Neural cell (in vitro differentiated cells): ENCODE data around the gene PVALEF. TPM values are rescaled to one million over a fixed set of nuclear protein-coding genes. Genes with fewer than 3 reads are reported as not detected.

Source experiments
- H2AFZ ChIP-seq: fragments of 200-600, 300-800 bp; sonication (generic), shearing (Covaris generic); 2 replicates; pipeline ENCODE4 v1.6.0; 2014; ENCODE audit warnings: low read depth, mild to moderate bottlenecking, antibody characterized with exemption, low read length, moderate library complexity
- H3F3A ChIP-seq: fragments of 200-600 bp; shearing (Covaris generic); 2 replicates; pipeline ENCODE4 v1.6.1; 2016; ENCODE audit warnings: mild to moderate bottlenecking, moderate library complexity, mixed read lengths, antibody characterized with exemption, low read length; ENCODE audit not compliant: insufficient read depth, poor library complexity, severe bottlenecking
- H3K27ac ChIP-seq: fragments of 200-600, 300-800 bp; sonication (generic), shearing (Covaris generic); 2 replicates; pipeline ENCODE4 v1.5.1; 2014; ENCODE audit warnings: mild to moderate bottlenecking, low read length, moderate library complexity
- H3K27me3 ChIP-seq: fragments of 300-800, 200-600 bp; sonication (generic), shearing (Covaris generic); 2 replicates; pipeline ENCODE4 v1.6.0; 2014; ENCODE audit warnings: mild to moderate bottlenecking, low read depth, low read length, moderate library complexity; ENCODE audit not compliant: insufficient read depth
- H3K36me3 ChIP-seq: fragments of 300-800, 200-600 bp; sonication (generic), shearing (Covaris generic); 2 replicates; pipeline ENCODE4 v1.5.1; 2014; ENCODE audit warnings: mild to moderate bottlenecking, antibody characterized with exemption, low read length, moderate library complexity; ENCODE audit not compliant: insufficient read depth
- H3K4me2 ChIP-seq: fragments of 300-800, 200-600 bp; sonication (generic), shearing (Covaris generic); 2 replicates; pipeline ENCODE4 v1.6.0; 2014; ENCODE audit warnings: mild to moderate bottlenecking, low read length
- H3K4me3 ChIP-seq: fragments of 300-800, 200-600 bp; sonication (generic), shearing (Covaris generic); 2 replicates; pipeline ENCODE4 v1.5.1; 2014; ENCODE audit warnings: mild to moderate bottlenecking, low read length, moderate library complexity
- H3K79me2 ChIP-seq: fragments of 200-600 bp; shearing (Covaris generic); replicated peaks from 2 replicates; pipeline ENCODE4 v1.6.0; 2014; ENCODE audit warnings: mild to moderate bottlenecking, low read length, moderate library complexity; ENCODE audit not compliant: insufficient read depth
- H3K9ac ChIP-seq: fragments of 300-800, 200-600 bp; sonication (generic), shearing (Covaris generic); 2 replicates; pipeline ENCODE4 v1.6.1; 2016; ENCODE audit warnings: mild to moderate bottlenecking, low read length, mixed read lengths
- H3K9me2 ChIP-seq: fragments of 200-600 bp; shearing (Covaris generic); 2 replicates; pipeline ENCODE4 v1.6.1; 2016; ENCODE audit warnings: mild to moderate bottlenecking, low read length, mixed read lengths; ENCODE audit not compliant: insufficient read depth
- H3K9me3 ChIP-seq: fragments of 200-600, 300-800 bp; sonication (generic), shearing (Covaris generic); 2 replicates; pipeline ENCODE4 v1.6.1; 2016; ENCODE audit warnings: mild to moderate bottlenecking, mixed run types, low read length, moderate library complexity, mixed read lengths
- H4K20me1 ChIP-seq: fragments of 200-600 bp; shearing (Covaris generic); 2 replicates; pipeline ENCODE4 v1.6.1; 2016; ENCODE audit warnings: mild to moderate bottlenecking, mixed run types; ENCODE audit not compliant: insufficient read depth
- EP300 ChIP-seq: fragments of 450-650 bp; conservative IDR thresholded peaks from 2 replicates; pipeline ENCODE4 v1.6.1; 2014; ENCODE audit warnings: antibody characterized with exemption, mild to moderate bottlenecking, moderate library complexity; ENCODE audit not compliant: poor library complexity, severe bottlenecking
- EZH2 ChIP-seq: fragments of 200-600, 300-800 bp; shearing (Covaris generic), sonication (generic); IDR thresholded peaks from 2 replicates; pipeline ENCODE4 v1.6.1; 2014; ENCODE audit warnings: antibody characterized with exemption, low read length, borderline replicate concordance, mild to moderate bottlenecking; ENCODE audit not compliant: insufficient read depth, poor library complexity, severe bottlenecking
- MXI1 ChIP-seq: fragments of 450-650 bp; conservative IDR thresholded peaks from 2 replicates; pipeline ENCODE4 v1.6.1; 2014; ENCODE audit warnings: antibody characterized with exemption, mild to moderate bottlenecking; ENCODE audit not compliant: poor library complexity, severe bottlenecking
- POLR2AphosphoS5 ChIP-seq: IDR thresholded peaks from 2 replicates; pipeline ENCODE4 v1.6.1; 2012
- RAD21 ChIP-seq: fragments of 450-650 bp; conservative IDR thresholded peaks from 2 replicates; pipeline ENCODE4 v1.6.1; 2014; ENCODE audit warnings: antibody characterized with exemption, mild to moderate bottlenecking, moderate library complexity
- REST ChIP-seq: IDR thresholded peaks from 2 replicates; pipeline ENCODE4 v1.6.1; 2012; ENCODE audit warnings: borderline replicate concordance
- SMC3 ChIP-seq: fragments of 450-650 bp; conservative IDR thresholded peaks from 2 replicates; pipeline ENCODE4 v1.6.1; 2014; ENCODE audit warnings: antibody characterized with exemption, mild to moderate bottlenecking, moderate library complexity; ENCODE audit not compliant: poor library complexity
- TAF1 ChIP-seq: IDR thresholded peaks from 2 replicates; pipeline ENCODE4 v1.6.1; 2012; ENCODE audit warnings: low read depth
- polyA plus RNA-seq: library from polyadenylated mRNA; depleted of rRNA; stranded (reverse); fragments of >200 nt; gene quantifications from 2 replicates; pipeline ENCODE4 v1.2.3, GENCODE V29; 2014
- TF ChIP-seq, protein P1 (sequence below): fragments of 450-650 bp; IDR thresholded peaks from 2 replicates; pipeline ENCODE4 v1.5.1; 2014; ENCODE audit warnings: antibody characterized with exemption, mild to moderate bottlenecking, moderate library complexity; ENCODE audit not compliant: poor library complexity, severe bottlenecking

PVALEF gene
- polyA plus RNA-seq, 1 donor from 2014 or later, result not detected

DNA sequence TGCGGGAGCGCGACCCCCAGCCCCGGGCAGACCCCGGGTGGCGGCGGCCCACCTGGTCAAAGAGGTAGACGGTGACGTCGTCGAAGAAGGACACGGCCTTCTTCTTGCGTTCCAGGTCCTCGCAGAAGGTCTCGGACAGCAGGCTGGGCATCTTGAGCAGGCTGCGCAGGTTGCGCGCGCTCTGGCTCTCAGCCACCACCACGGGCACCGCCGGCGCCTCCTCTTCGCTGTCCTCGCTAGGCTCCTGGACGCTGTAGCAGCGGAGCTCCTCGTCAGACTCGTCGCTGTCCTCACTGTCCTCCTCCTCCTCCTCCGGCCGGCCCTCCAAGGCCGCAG, 45.2 kb upstream of the PVALEF start:
- no peak overlapping the region for H3K9ac ChIP-seq
- H3K9me3 ChIP-seq, result no peaks in the 10 kb centered on the region
- no peak overlapping the region for H3K27ac ChIP-seq
- H3K27me3 ChIP-seq, result no peaks in the 10 kb centered on the region
- H3K4me2 ChIP-seq, result no peak overlapping the region
- H2AFZ ChIP-seq, result no peak overlapping the region
- no peaks in the 10 kb centered on the region for H3K9me2 ChIP-seq
- no peaks in the 10 kb centered on the region for H4K20me1 ChIP-seq
- no peak overlapping the region for H3K4me3 ChIP-seq
- no peaks in the 10 kb centered on the region for H3F3A ChIP-seq
- H3K79me2 ChIP-seq, result no peaks in the 10 kb centered on the region
- TF ChIP-seq POLR2AphosphoS5, result no peak
- no peak for TF ChIP-seq SMC3
- no peak for TF ChIP-seq EZH2
- TF ChIP-seq EP300, result no peak
- no peak for TF ChIP-seq TAF1
- no peak for TF ChIP-seq REST
- TF ChIP-seq, protein P1, sequence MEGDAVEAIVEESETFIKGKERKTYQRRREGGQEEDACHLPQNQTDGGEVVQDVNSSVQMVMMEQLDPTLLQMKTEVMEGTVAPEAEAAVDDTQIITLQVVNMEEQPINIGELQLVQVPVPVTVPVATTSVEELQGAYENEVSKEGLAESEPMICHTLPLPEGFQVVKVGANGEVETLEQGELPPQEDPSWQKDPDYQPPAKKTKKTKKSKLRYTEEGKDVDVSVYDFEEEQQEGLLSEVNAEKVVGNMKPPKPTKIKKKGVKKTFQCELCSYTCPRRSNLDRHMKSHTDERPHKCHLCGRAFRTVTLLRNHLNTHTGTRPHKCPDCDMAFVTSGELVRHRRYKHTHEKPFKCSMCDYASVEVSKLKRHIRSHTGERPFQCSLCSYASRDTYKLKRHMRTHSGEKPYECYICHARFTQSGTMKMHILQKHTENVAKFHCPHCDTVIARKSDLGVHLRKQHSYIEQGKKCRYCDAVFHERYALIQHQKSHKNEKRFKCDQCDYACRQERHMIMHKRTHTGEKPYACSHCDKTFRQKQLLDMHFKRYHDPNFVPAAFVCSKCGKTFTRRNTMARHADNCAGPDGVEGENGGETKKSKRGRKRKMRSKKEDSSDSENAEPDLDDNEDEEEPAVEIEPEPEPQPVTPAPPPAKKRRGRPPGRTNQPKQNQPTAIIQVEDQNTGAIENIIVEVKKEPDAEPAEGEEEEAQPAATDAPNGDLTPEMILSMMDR, result no peak
- TF ChIP-seq RAD21, result no peak
- TF ChIP-seq MXI1, result no peak
- no peaks in the 10 kb centered on the region for H3K36me3 ChIP-seq

DNA sequence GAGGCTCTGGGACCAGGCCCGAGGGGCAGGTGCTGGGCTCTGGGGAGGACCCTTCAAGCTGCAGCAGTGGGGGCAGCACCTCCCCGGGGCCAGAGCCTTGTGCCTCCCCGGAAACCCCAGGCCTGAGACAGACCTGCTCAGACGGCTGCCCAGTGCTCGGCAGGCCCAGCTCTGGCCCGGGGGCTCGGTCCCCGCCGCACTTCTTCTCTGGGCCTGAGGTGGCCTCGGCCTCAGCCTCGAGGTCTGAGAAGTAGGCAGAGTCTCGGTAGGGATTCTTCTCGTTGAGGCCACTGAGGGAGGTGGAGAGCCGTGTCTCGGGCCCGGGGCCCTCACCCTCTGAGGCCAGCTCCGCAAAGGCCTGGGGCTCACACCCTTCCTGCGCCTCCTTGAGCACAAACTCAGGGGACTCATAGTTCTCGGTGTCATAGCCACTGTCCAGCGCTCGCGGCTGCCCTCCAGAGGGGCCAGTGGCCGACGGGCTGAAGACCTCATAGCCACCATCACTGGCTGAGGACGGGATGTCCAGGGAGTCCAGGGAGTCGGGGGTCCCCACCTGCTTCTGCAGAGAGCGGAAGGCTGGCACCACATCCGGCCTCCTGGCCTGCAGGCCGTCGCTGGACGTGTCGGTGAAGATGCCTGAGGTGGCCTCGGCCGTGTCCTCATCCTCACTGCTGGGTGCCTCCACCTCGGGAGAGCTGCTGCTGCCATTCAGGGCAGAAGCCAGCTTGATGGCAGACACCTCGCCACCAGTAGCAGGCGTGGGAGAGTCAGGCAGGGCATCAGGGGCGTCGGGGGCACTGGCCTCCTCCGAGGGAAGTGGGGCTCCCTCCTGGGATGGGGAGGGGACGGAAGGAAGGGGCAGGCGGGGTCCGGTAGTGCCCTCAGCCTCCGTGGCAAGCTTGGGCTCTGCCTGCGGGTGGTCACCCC, 44.3 kb upstream of the PVALEF start:
- Histone ChIP-seq H3F3A (no peaks in the 10 kb centered on the region), H3K4me3 (no peak overlapping the region), H3K9me3 (no peaks in the 10 kb centered on the region), H3K27ac (no peak overlapping the region), H3K4me2 (no peak overlapping the region), H3K79me2 (no peaks in the 10 kb centered on the region), H3K9ac (no peak overlapping the region), H3K36me3 (no peaks in the 10 kb centered on the region), H2AFZ (no peak overlapping the region), H4K20me1 (no peaks in the 10 kb centered on the region), H3K27me3 (no peaks in the 10 kb centered on the region), H3K9me2 (no peaks in the 10 kb centered on the region)
- TF ChIP-seq, protein P1, result no peak
- TF ChIP-seq REST, result no peak
- no peak for TF ChIP-seq POLR2AphosphoS5
- TF ChIP-seq RAD21, result no peak
- TF ChIP-seq EZH2, result no peak
- TF ChIP-seq SMC3, result no peak
- no peak for TF ChIP-seq MXI1
- no peak for TF ChIP-seq TAF1
- TF ChIP-seq EP300, result no peak
